WTC11 (cell line): Measurements from ENCODE around the gene MLLT1. TPM values are rescaled to one million over a fixed set of nuclear protein-coding genes. Genes with fewer than 3 reads are reported as not detected.

ENCODE experiments used
- ATAC-seq: fragments of 200-7000 bp; cut with Tn5 transposase; 2 replicates; pipeline ENCODE4 v1.10.0; 2021; ENCODE audit warnings: mild to moderate bottlenecking, moderate library complexity
- CTCF ChIA-PET: fragments of 300-600 bp; sonication (Branson Sonifier 250); formaldehyde crosslinking; loops from one replicate; lab custom pipeline; 2021; ENCODE audit warnings: antibody characterized with exemption; lab: Charles Lee
- POLR2A ChIA-PET: fragments of 350-600 bp; sonication (Branson Sonifier 250); formaldehyde crosslinking; loops from one replicate; lab custom pipeline; 2021; ENCODE audit warnings: antibody characterized with exemption; lab: Charles Lee
- DNase-seq: peaks from one replicate; pipeline ENCODE4 v3.0.0; 2021; ENCODE audit warnings: low spot score
- H3K27ac Mint-ChIP-seq: 2 replicates; pipeline ENCODE4 v1.8.0; 2021; ENCODE audit warnings: mixed read lengths
- H3K27me3 Mint-ChIP-seq: 2 replicates; pipeline ENCODE4 v1.8.0; 2021; ENCODE audit warnings: low read depth, mild to moderate bottlenecking, moderate library complexity, mixed read lengths
- H3K36me3 Mint-ChIP-seq: 2 replicates; pipeline ENCODE4 v1.8.0; 2021; ENCODE audit warnings: mixed read lengths
- H3K4me1 Mint-ChIP-seq: 2 replicates; pipeline ENCODE4 v1.8.0; 2022; ENCODE audit warnings: mixed read lengths
- H3K4me3 Mint-ChIP-seq: 2 replicates; pipeline ENCODE4 v1.8.0; 2021; ENCODE audit warnings: mild to moderate bottlenecking, moderate library complexity, mixed read lengths
- H3K9me3 Mint-ChIP-seq: 2 replicates; pipeline ENCODE4 v1.8.0; 2021; ENCODE audit warnings: mixed read lengths
- CREB1 ChIP-seq: sonication (generic); formaldehyde crosslinking; IDR thresholded peaks from 2 replicates; pipeline ENCODE4 v1.8.0; 2023; ENCODE audit warnings: mild to moderate bottlenecking, missing genetic modification reagents
- KAT7 ChIP-seq: sonication (generic); formaldehyde crosslinking; IDR thresholded peaks from 2 replicates; pipeline ENCODE4 v1.8.1; 2023; ENCODE audit warnings: missing genetic modification reagents, mild to moderate bottlenecking, borderline replicate concordance
- NFATC4 ChIP-seq: fragments of 250-450 bp; sonication (Bioruptor Pico); IDR thresholded peaks from 2 replicates; pipeline ENCODE4 v1.9.0; 2021; ENCODE audit warnings: mild to moderate bottlenecking
- NFE2L1 ChIP-seq: sonication (generic); formaldehyde crosslinking; IDR thresholded peaks from 2 replicates; pipeline ENCODE4 v1.8.1; 2023; ENCODE audit warnings: missing genetic modification reagents
- NR1H2 ChIP-seq: sonication (generic); formaldehyde crosslinking; IDR thresholded peaks from 2 replicates; pipeline ENCODE4 v1.9.0; 2021; ENCODE audit warnings: mild to moderate bottlenecking, moderate library complexity, missing genetic modification reagents
- NR2C2 ChIP-seq: sonication (generic); formaldehyde crosslinking; IDR thresholded peaks from 2 replicates; pipeline ENCODE4 v1.8.0; 2022; ENCODE audit warnings: mild to moderate bottlenecking, missing genetic modification reagents
- NR3C1 ChIP-seq: sonication (generic); formaldehyde crosslinking; conservative IDR thresholded peaks from 2 replicates; pipeline ENCODE4 v1.8.1; 2023; ENCODE audit warnings: low read depth, mild to moderate bottlenecking, missing genetic modification reagents
- SMAD3 ChIP-seq: sonication (generic); formaldehyde crosslinking; IDR thresholded peaks from 2 replicates; pipeline ENCODE4 v1.8.0; 2022; ENCODE audit warnings: missing genetic modification reagents, mild to moderate bottlenecking, borderline replicate concordance
- TEAD4 ChIP-seq: sonication (generic); formaldehyde crosslinking; IDR thresholded peaks from 2 replicates; pipeline ENCODE4 v1.8.0; 2022; ENCODE audit warnings: mild to moderate bottlenecking, missing genetic modification reagents
- ZNF138 ChIP-seq: sonication (generic); formaldehyde crosslinking; conservative IDR thresholded peaks from 2 replicates; pipeline ENCODE4 v1.8.1; 2022; ENCODE audit warnings: mild to moderate bottlenecking, moderate library complexity, missing genetic modification reagents
- ZNF416 ChIP-seq: fragments of 250-450 bp; sonication (Bioruptor Pico); IDR thresholded peaks from 2 replicates; pipeline ENCODE4 v1.9.0; 2021; ENCODE audit warnings: mild to moderate bottlenecking, inconsistent platforms
- ZNF671 ChIP-seq: fragments of 250-450 bp; sonication (Bioruptor Pico); IDR thresholded peaks from 2 replicates; pipeline ENCODE4 v1.8.0; 2021; ENCODE audit warnings: mild to moderate bottlenecking
- total RNA-seq: library from RNA; stranded (reverse); gene quantifications from 3 replicates; pipeline ENCODE4 v1.2.3, GENCODE V29; 2021
- TF ChIP-seq, protein P1 (sequence below): sonication (generic); formaldehyde crosslinking; IDR thresholded peaks from 2 replicates; pipeline ENCODE4 v1.8.0; 2023; ENCODE audit warnings: mild to moderate bottlenecking, missing genetic modification reagents
- TF ChIP-seq, protein P2 (sequence below): sonication (generic); formaldehyde crosslinking; IDR thresholded peaks from 2 replicates; pipeline ENCODE4 v1.8.1; 2022; ENCODE audit warnings: low read depth, mild to moderate bottlenecking, moderate library complexity, missing genetic modification reagents, borderline replicate concordance
- TF ChIP-seq, protein P3 (sequence below): sonication (generic); formaldehyde crosslinking; IDR thresholded peaks from 2 replicates; pipeline ENCODE4 v1.8.1; 2023; ENCODE audit warnings: mild to moderate bottlenecking, missing genetic modification reagents
- TF ChIP-seq, protein P4 (sequence below): sonication (generic); formaldehyde crosslinking; IDR thresholded peaks from 2 replicates; pipeline ENCODE4 v1.8.0; 2022; ENCODE audit warnings: missing genetic modification reagents

The MLLT1 gene
- total RNA-seq, 1 experiment from 2014 or later: 58.2 TPM

DNA sequence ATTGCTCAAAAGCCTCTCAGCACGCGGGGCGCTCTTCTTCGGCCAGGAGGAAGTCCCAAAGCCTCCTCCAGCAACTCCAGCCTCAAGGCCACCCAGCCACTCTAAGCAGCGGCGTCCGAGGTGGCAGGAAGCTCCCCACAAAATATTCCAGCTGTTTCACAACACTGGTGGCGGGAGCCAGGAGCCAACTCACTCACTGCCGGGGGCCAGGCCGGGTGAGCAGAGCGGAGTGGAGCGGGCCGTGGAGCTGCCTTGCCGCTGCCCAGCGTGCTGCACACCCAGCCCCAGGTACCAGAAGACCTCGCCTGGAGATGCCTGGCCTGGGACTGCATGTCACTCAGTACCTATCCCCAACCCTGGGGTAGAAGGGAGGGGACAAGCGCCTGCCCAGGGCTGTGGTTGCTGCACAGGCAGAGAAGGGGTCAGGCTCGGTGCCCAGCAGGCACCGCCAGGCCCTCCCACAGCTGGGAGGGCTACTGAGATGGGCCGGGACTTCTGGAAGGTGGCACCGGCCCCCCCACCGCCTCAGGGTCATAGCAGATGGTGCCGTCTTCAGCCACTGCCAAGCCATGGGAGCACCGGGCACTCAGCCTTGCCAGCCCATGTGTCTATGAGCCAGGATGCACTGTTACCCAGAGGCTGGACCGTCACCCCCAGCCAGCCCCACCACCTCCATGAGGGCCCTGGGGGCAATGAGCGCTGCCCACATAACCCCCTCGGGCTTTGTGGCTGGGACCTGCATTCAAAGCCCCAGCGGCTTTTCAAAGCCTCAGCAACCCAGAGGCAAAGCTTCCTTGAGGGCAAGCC lies 59.2 kb downstream of the MLLT1 start:
- CTCF ChIA-PET: no interaction called here
- TF ChIP-seq, protein P1, sequence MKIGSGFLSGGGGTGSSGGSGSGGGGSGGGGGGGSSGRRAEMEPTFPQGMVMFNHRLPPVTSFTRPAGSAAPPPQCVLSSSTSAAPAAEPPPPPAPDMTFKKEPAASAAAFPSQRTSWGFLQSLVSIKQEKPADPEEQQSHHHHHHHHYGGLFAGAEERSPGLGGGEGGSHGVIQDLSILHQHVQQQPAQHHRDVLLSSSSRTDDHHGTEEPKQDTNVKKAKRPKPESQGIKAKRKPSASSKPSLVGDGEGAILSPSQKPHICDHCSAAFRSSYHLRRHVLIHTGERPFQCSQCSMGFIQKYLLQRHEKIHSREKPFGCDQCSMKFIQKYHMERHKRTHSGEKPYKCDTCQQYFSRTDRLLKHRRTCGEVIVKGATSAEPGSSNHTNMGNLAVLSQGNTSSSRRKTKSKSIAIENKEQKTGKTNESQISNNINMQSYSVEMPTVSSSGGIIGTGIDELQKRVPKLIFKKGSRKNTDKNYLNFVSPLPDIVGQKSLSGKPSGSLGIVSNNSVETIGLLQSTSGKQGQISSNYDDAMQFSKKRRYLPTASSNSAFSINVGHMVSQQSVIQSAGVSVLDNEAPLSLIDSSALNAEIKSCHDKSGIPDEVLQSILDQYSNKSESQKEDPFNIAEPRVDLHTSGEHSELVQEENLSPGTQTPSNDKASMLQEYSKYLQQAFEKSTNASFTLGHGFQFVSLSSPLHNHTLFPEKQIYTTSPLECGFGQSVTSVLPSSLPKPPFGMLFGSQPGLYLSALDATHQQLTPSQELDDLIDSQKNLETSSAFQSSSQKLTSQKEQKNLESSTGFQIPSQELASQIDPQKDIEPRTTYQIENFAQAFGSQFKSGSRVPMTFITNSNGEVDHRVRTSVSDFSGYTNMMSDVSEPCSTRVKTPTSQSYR (CRISPR knock-in tag): no peak
- no peak for TF ChIP-seq NFATC4 (CRISPR knock-in tag)
- TF ChIP-seq KAT7: no peak
- TF ChIP-seq NR1H2 (CRISPR knock-in tag): no peak
- TF ChIP-seq NFE2L1 (CRISPR knock-in tag): no peak
- TF ChIP-seq NR3C1 (CRISPR knock-in tag): no peak
- TF ChIP-seq, protein P2, sequence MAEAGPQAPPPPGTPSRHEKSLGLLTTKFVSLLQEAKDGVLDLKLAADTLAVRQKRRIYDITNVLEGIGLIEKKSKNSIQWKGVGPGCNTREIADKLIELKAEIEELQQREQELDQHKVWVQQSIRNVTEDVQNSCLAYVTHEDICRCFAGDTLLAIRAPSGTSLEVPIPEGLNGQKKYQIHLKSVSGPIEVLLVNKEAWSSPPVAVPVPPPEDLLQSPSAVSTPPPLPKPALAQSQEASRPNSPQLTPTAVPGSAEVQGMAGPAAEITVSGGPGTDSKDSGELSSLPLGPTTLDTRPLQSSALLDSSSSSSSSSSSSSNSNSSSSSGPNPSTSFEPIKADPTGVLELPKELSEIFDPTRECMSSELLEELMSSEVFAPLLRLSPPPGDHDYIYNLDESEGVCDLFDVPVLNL: no peak
- TF ChIP-seq TEAD4 (CRISPR knock-in tag): no peak
- TF ChIP-seq SMAD3: no peak
- TF ChIP-seq ZNF416 (CRISPR knock-in tag): no peak
- TF ChIP-seq, protein P3, sequence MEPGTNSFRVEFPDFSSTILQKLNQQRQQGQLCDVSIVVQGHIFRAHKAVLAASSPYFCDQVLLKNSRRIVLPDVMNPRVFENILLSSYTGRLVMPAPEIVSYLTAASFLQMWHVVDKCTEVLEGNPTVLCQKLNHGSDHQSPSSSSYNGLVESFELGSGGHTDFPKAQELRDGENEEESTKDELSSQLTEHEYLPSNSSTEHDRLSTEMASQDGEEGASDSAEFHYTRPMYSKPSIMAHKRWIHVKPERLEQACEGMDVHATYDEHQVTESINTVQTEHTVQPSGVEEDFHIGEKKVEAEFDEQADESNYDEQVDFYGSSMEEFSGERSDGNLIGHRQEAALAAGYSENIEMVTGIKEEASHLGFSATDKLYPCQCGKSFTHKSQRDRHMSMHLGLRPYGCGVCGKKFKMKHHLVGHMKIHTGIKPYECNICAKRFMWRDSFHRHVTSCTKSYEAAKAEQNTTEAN (CRISPR knock-in tag): no peak
- TF ChIP-seq CREB1: no peak
- TF ChIP-seq ZNF671 (CRISPR knock-in tag): no peak
- no peak for TF ChIP-seq NR2C2 (CRISPR knock-in tag)
- TF ChIP-seq, protein P4, sequence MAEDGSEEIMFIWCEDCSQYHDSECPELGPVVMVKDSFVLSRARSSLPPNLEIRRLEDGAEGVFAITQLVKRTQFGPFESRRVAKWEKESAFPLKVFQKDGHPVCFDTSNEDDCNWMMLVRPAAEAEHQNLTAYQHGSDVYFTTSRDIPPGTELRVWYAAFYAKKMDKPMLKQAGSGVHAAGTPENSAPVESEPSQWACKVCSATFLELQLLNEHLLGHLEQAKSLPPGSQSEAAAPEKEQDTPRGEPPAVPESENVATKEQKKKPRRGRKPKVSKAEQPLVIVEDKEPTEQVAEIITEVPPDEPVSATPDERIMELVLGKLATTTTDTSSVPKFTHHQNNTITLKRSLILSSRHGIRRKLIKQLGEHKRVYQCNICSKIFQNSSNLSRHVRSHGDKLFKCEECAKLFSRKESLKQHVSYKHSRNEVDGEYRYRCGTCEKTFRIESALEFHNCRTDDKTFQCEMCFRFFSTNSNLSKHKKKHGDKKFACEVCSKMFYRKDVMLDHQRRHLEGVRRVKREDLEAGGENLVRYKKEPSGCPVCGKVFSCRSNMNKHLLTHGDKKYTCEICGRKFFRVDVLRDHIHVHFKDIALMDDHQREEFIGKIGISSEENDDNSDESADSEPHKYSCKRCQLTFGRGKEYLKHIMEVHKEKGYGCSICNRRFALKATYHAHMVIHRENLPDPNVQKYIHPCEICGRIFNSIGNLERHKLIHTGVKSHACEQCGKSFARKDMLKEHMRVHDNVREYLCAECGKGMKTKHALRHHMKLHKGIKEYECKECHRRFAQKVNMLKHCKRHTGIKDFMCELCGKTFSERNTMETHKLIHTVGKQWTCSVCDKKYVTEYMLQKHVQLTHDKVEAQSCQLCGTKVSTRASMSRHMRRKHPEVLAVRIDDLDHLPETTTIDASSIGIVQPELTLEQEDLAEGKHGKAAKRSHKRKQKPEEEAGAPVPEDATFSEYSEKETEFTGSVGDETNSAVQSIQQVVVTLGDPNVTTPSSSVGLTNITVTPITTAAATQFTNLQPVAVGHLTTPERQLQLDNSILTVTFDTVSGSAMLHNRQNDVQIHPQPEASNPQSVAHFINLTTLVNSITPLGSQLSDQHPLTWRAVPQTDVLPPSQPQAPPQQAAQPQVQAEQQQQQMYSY (CRISPR knock-in tag): no peak
- no peak for TF ChIP-seq ZNF138 (CRISPR knock-in tag)
- TF ChIP-seq, all 79 proteins: peak for 0
- no peak for ATAC-seq

More for the DNA sequence above, 59.2 kb downstream of the MLLT1 start:
- Mint-ChIP-seq H3K36me3 (no peaks in the 10 kb centered on the region; the same call in none of the 2 replicates), H3K27ac (no peak overlapping the region), H3K4me1 (peaks cover 3% of the 10 kb centered on the region; the same call in 1 of the 2 replicates), H3K4me3 (no peak overlapping the region), H3K27me3 (no peaks in the 10 kb centered on the region), H3K9me3 (no peaks in the 10 kb centered on the region)
- POLR2A ChIA-PET: no interaction called here
- DNase-seq: no peak
